ENCODE results near the gene TRIM54. TPM values are rescaled to one million over a fixed set of nuclear protein-coding genes. Genes with fewer than 3 reads are reported as not detected.

TRIM54 gene
- total and polyA plus RNA-seq, 2 donors (not counting 3 experiments of a cell fraction or from before 2014, with no cell fraction given) = 0.51 to 1.7 TPM

DNA sequence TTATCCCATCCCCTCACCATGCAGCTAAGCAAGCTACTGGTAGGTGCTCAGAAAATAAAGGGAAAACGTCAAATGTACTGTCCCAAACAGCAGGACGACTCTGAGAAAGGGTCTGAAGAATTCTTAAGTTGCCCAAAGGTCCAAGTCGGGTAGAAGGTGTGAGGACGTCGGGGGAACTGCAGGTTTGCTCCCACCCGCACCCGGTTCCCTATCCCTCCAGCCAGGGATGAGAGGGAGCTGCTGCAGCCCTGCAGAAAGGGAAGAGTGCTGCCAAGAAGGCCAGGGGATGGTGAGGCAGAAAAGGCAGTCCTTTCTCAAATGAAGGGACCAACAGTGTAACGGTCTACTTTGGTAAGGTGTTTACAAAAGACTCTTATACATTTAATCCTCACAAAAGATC lies 32.9 kb downstream of the TRIM54 start:
- no peak overlapping the region for H3K4me2 ChIP-seq (ENCODE audit: insufficient read depth, low read length)
- no TSS peak for BruUV-seq (replicated peaks)
- peaks cover 6% of the 10 kb centered on the region for H3K4me1 ChIP-seq (ENCODE audit: control insufficient read depth, extremely low read depth, insufficient read depth, low read length)
- CTCF ChIA-PET = interaction anchor here (1.0 to 2.5 kb wide), 2 partner anchors 12 to 50 kb away, joined by 3 to 12 read pairs; no protein-coding TSS in a partner anchor
- H3K9ac ChIP-seq (replicated peaks; ENCODE audit: extremely low read depth, insufficient read depth, low read length) = no peak overlapping the region
- POLR2A ChIA-PET = no interaction called here
- H2AFZ ChIP-seq (ENCODE audit: low read depth, low read length) = no peak overlapping the region
- intact Hi-C loops (cut with micrococcal nuclease) (no loop called here), dilution Hi-C loops (cut with MboI; ENCODE audit: extremely low pct_ligation_motif_present, low sequenced_read_pairs) (no loop called here)
- no peaks in the 10 kb centered on the region for H4K20me1 ChIP-seq (replicated peaks; ENCODE audit: control insufficient read depth, extremely low read depth, insufficient read depth, low read length)
- no peak for TF ChIP-seq FOS (IDR thresholded peaks at IDR 0.05; ENCODE audit: borderline replicate concordance, insufficient read depth, low read length)
- TF ChIP-seq EZH2 (IDR thresholded peaks at IDR 0.05; ENCODE audit: borderline replicate concordance, low read depth, low read length, severe bottlenecking) = no peak
- TF ChIP-seq POLR2AphosphoS5 (IDR thresholded peaks at IDR 0.05; ENCODE audit: insufficient read depth, low read depth, low read length) = no peak
- no peak for TF ChIP-seq POLR2A (IDR thresholded peaks at IDR 0.05; ENCODE audit: low read depth, low read length)
- no peak for TF ChIP-seq MAX (IDR thresholded peaks at IDR 0.05; ENCODE audit: insufficient read depth, insufficient read length)
- TF ChIP-seq MYC (IDR thresholded peaks at IDR 0.05; ENCODE audit: low read depth, low read length) = no peak
- TF ChIP-seq JUN (IDR thresholded peaks at IDR 0.05; ENCODE audit: borderline replicate concordance, insufficient read depth, insufficient read length, low read depth) = no peak
- TF ChIP-seq GATA2 (IDR thresholded peaks at IDR 0.05; ENCODE audit: insufficient read depth, insufficient read length, low read depth, low read length) = no peak
- TF ChIP-seq, protein P1, sequence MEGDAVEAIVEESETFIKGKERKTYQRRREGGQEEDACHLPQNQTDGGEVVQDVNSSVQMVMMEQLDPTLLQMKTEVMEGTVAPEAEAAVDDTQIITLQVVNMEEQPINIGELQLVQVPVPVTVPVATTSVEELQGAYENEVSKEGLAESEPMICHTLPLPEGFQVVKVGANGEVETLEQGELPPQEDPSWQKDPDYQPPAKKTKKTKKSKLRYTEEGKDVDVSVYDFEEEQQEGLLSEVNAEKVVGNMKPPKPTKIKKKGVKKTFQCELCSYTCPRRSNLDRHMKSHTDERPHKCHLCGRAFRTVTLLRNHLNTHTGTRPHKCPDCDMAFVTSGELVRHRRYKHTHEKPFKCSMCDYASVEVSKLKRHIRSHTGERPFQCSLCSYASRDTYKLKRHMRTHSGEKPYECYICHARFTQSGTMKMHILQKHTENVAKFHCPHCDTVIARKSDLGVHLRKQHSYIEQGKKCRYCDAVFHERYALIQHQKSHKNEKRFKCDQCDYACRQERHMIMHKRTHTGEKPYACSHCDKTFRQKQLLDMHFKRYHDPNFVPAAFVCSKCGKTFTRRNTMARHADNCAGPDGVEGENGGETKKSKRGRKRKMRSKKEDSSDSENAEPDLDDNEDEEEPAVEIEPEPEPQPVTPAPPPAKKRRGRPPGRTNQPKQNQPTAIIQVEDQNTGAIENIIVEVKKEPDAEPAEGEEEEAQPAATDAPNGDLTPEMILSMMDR (IDR thresholded peaks at IDR 0.05; ENCODE audit: extremely low read depth in 1 of 2, insufficient read depth in 1 of 2, low read depth in 1 of 2, low read length in 2 of 2) = no peak
- H3K27me3 ChIP-seq (ENCODE audit: control insufficient read depth in 2 of 2, insufficient read depth in 2 of 2, low read length in 2 of 2) = no peaks in the 10 kb centered on the region
- H3K27ac ChIP-seq (ENCODE audit: insufficient read depth, low read depth, low read length) = no peak overlapping the region
- DNase-seq (ENCODE audit: low read depth, low spot score) (no peak), FAIRE-seq (no peak)
- no peaks in the 10 kb centered on the region for H3K79me2 ChIP-seq (ENCODE audit: control insufficient read depth, insufficient read depth, low read length)
- H3K9me3 ChIP-seq (replicated peaks; ENCODE audit: control insufficient read depth, insufficient read depth, low read length) = no peaks in the 10 kb centered on the region
- no peaks in the 10 kb centered on the region for H3K9me1 ChIP-seq (replicated peaks; ENCODE audit: control insufficient read depth, extremely low read depth, insufficient read depth, low read length)
- H3K36me3 ChIP-seq (ENCODE audit: control insufficient read depth in 2 of 2, extremely low read depth in 1 of 2, insufficient read depth in 2 of 2, low read length in 2 of 2) = peaks cover 0 to 3% of the 10 kb centered on the region in 2 experiments
- no peak overlapping the region for H3K4me3 ChIP-seq (replicated peaks in 1 of 3; ENCODE audit: insufficient read depth in 1 of 3, low read depth in 1 of 3, low read length in 3 of 3)
